Glutamatergic neuron (in vitro differentiated cells): ENCODE data around the gene CISD1. TPM values are rescaled to one million over a fixed set of nuclear protein-coding genes. Genes with fewer than 3 reads are reported as not detected.

Experiments used
- DNase-seq: peaks from one replicate; pipeline ENCODE4 v3.0.0; 2022
- H3K27ac Mint-ChIP-seq: one replicate; pipeline ENCODE4 v1.8.0; 2020; ENCODE audit warnings: mild to moderate bottlenecking, mixed read lengths, inconsistent platforms; ENCODE audit not compliant: unreplicated experiment
- H3K27me3 Mint-ChIP-seq: one replicate; pipeline ENCODE4 v1.8.0; 2020; ENCODE audit warnings: mild to moderate bottlenecking, moderate library complexity, mixed read lengths, inconsistent platforms; ENCODE audit not compliant: unreplicated experiment
- H3K36me3 Mint-ChIP-seq: one replicate; pipeline ENCODE4 v1.8.0; 2020; ENCODE audit warnings: mild to moderate bottlenecking, mixed read lengths, inconsistent platforms; ENCODE audit not compliant: unreplicated experiment
- H3K4me1 Mint-ChIP-seq: one replicate; pipeline ENCODE4 v1.8.0; 2020; ENCODE audit warnings: mild to moderate bottlenecking, low read depth, mixed read lengths, inconsistent platforms; ENCODE audit not compliant: unreplicated experiment
- H3K4me3 Mint-ChIP-seq: one replicate; pipeline ENCODE4 v1.8.0; 2020; ENCODE audit warnings: mild to moderate bottlenecking, mixed read lengths, inconsistent platforms; ENCODE audit not compliant: unreplicated experiment
- H3K9me3 Mint-ChIP-seq: one replicate; pipeline ENCODE4 v1.8.0; 2020; ENCODE audit warnings: mild to moderate bottlenecking, moderate library complexity, mixed read lengths, inconsistent platforms; ENCODE audit not compliant: unreplicated experiment
- total RNA-seq: library from RNA; stranded (reverse); fragmentation: NEBNext Ultra II Directional; extraction: Animal tissue kit (Norgen Biotek cat#: 25700); gene quantifications from one replicate; pipeline ENCODE4 v1.2.1, GENCODE V29; 2021; ENCODE audit not compliant: unreplicated experiment
- TF ChIP-seq, protein P1 (sequence below): fragments of 200-600 bp; sonication (generic); IDR thresholded peaks from one replicate; pipeline ENCODE4 v1.5.0; 2021; ENCODE audit not compliant: partially characterized antibody, unreplicated experiment

Gene CISD1
- total RNA-seq, 1 donor from 2014 or later: 29.3 TPM

DNA sequence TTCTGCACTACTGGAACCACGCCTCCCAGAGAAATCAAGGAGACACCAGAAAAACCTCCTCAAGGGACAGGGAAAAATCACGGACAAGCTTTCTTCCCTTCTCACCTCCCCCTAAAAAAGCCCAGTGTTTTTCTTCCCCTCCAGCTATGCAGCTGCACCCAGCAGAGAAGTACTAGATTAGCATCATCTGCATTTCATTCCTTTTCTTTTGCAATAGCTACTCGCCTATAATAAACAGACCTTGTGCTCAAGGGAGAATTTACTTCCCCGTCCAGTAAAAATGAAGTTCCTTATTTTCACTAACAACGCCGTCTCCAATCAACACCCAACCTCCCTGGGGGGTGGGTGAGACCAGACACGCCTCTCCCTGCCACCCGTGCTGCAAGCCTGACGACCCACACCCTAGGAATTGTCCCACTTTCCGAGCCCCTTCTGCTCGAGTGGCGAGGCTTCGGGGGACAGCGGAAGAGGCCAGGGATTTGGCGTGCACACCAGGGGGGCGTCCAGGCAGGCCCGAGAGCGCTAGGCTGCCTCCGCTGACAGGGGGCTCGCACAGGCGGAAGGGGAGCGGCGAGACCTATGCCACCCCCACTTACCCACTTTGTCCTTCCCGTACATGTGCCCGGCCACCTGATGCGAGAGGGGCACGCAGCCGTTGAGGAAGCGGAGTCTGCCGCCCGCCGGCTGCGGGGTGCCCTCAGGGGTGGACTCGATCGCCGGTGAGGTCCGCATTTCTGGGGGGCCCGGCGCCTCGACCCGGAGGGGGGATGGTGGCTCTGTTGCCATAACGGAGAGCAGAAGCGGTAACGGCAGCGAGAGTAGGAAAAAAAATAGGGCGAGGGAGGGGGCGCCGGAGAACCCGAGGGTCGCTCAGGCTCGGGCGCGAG, 1.9 kb upstream of the CISD1 start:
- H3K9me3 Mint-ChIP-seq: peaks cover 10% of the 10 kb centered on the region
- TF ChIP-seq, protein P1, sequence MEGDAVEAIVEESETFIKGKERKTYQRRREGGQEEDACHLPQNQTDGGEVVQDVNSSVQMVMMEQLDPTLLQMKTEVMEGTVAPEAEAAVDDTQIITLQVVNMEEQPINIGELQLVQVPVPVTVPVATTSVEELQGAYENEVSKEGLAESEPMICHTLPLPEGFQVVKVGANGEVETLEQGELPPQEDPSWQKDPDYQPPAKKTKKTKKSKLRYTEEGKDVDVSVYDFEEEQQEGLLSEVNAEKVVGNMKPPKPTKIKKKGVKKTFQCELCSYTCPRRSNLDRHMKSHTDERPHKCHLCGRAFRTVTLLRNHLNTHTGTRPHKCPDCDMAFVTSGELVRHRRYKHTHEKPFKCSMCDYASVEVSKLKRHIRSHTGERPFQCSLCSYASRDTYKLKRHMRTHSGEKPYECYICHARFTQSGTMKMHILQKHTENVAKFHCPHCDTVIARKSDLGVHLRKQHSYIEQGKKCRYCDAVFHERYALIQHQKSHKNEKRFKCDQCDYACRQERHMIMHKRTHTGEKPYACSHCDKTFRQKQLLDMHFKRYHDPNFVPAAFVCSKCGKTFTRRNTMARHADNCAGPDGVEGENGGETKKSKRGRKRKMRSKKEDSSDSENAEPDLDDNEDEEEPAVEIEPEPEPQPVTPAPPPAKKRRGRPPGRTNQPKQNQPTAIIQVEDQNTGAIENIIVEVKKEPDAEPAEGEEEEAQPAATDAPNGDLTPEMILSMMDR: no peak
- H3K27me3 Mint-ChIP-seq: peaks cover 9% of the 10 kb centered on the region
- H3K4me1 Mint-ChIP-seq: peaks cover 8% of the 10 kb centered on the region
- DNase-seq: peak; percentile 42
- H3K27ac Mint-ChIP-seq: peak overlapping the region; percentile 89
- peaks cover 5% of the 10 kb centered on the region for H3K36me3 Mint-ChIP-seq
- peak overlapping the region; percentile 98 for H3K4me3 Mint-ChIP-seq

DNA sequence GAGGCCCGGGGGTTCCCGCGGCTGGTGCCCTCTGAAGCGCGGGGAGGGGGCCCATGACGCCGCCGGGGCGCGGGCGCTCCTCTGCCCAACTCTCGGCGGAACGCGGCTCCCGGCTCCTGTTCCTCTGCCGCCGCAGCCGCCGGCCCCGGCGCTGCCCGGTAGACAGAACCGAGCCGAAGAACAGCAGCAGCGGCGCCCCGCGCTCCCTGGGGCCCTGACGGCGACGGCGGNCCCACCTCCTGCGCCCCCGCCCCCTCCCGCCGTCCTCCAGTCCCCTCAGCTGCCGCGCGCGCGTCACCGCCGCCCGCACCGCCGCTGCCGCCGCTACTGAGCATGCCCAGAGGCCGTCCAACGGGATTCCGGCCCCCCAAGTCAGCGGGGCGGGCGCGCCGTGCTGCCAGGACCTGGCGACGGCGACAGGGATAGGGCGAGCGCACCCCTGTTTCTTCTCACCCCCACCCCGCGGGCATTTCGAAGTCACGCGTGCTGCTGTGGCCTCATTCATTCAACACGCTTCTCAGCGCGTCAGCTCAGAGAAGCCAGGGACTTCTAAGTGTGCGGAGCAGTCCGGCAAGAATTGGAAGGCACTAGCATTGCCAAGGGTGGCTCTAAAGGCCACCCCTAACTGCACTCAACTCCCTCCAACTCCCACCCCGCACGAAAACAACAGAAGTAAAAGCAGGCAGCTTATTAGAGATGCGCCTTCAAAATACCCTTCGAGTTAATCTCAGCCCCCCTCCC, 1.1 kb upstream of the CISD1 start, which contains the start of gene IPMK:
IPMK (minus strand) TSS at position 182 of the 741 bp plus-strand sequence. CDS start 283 bp downstream, outside the sequence.
- Mint-ChIP-seq H3K27me3 (peaks cover 7% of the 10 kb centered on the region), H3K36me3 (peaks cover 5% of the 10 kb centered on the region), H3K4me3 (peak within 1 kb of the TSS; percentile 98), H3K9me3 (peaks cover 10% of the 10 kb centered on the region), H3K4me1 (peaks cover 8% of the 10 kb centered on the region), H3K27ac (peak within 1 kb of the TSS; percentile 89)
- TF ChIP-seq, protein P1: no peak
- DNase-seq: peak; percentile 94

DNA sequence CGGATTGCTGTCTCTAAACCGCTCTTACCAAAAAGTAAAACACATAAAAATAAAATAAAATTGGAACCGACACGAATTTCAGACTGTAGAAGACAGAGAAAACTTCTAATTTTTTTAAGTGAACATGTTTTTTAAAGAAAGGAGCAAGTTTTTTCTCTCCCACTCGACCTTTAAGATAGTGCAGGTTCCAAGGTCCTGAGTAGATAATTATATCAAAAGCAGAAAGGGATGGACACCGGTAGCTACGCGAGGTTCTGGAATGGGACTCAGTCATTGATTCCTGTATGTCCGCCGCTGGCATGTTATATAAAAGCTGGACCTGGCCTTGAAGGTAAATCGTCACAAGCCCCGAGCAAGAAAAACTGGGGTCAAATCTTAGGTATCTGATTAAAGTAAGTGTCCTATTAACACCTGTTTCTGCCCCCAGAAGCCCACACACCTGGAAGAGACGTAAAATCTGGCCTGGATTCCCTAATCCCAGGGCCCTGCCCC, 462 bp upstream of the CISD1 start:
- peaks cover 7% of the 10 kb centered on the region for H3K27me3 Mint-ChIP-seq
- DNase-seq: no peak
- H3K36me3 Mint-ChIP-seq: peaks cover 5% of the 10 kb centered on the region
- peak overlapping the region; percentile 93 for H3K4me3 Mint-ChIP-seq
- peak overlapping the region; percentile 78 for H3K27ac Mint-ChIP-seq
- peaks cover 8% of the 10 kb centered on the region for H3K4me1 Mint-ChIP-seq
- TF ChIP-seq, protein P1: no peak
- H3K9me3 Mint-ChIP-seq: peaks cover 10% of the 10 kb centered on the region

DNA sequence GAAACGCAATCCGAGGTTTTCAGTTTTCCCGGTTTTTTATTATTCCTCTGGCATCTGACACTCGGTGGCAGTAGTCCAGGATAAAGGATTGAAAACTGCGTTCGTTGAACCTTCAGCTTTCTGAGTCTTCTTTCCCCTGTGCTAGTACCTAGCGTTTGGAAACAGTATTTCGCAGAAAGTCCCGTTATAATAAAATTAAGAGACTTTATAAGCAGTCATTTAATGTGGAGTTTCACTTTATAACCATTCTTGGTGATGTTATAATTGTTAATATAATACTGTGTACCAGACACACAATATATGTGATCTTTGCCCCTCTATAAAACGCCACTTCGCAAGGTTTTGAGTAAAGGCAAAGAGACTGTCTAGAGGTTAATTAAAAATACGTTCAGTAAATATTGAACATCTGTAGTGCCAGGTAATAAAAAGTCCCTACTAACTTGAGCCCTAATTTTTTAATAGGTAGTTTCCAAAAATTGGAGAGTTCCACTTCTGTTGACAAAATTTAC, 874 bp downstream of the CISD1 start:
- Mint-ChIP-seq H3K27ac (peak overlapping the region; percentile 88), H3K9me3 (peaks cover 10% of the 10 kb centered on the region), H3K4me3 (peak overlapping the region; percentile 93), H3K27me3 (peaks cover 7% of the 10 kb centered on the region), H3K36me3 (peaks cover 5% of the 10 kb centered on the region), H3K4me1 (peaks cover 5% of the 10 kb centered on the region)
- DNase-seq: no peak
- TF ChIP-seq, protein P1: no peak
